ENCODE results near the gene TPK1.

DNA sequence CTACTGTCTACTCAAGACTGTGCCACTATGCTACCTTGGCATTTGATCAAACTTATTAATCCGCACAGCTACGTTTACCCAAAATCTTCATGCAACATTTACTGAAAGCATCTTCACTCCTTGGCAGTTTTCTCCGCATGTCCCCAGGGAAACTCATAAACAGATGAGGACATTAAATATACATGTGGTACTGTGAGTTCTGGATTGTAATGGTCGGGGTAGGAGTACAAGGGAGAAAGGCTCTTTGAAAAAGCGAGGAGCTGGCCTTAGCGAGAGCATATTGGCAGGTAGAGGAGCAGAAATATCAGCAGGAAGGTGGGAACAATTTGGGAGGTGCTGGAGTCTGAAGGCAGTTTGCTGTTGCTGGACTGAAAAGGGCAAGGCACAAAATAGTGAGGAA is 325.2 kb downstream of the TPK1 start:
- TF ChIP-seq, protein P1, sequence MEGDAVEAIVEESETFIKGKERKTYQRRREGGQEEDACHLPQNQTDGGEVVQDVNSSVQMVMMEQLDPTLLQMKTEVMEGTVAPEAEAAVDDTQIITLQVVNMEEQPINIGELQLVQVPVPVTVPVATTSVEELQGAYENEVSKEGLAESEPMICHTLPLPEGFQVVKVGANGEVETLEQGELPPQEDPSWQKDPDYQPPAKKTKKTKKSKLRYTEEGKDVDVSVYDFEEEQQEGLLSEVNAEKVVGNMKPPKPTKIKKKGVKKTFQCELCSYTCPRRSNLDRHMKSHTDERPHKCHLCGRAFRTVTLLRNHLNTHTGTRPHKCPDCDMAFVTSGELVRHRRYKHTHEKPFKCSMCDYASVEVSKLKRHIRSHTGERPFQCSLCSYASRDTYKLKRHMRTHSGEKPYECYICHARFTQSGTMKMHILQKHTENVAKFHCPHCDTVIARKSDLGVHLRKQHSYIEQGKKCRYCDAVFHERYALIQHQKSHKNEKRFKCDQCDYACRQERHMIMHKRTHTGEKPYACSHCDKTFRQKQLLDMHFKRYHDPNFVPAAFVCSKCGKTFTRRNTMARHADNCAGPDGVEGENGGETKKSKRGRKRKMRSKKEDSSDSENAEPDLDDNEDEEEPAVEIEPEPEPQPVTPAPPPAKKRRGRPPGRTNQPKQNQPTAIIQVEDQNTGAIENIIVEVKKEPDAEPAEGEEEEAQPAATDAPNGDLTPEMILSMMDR (IDR thresholded peaks at IDR 0.05; ENCODE audit: insufficient read depth, low read depth, low read length) = no peak
- TF ChIP-seq EZH2 (IDR thresholded peaks at IDR 0.05; ENCODE audit: insufficient read depth, low read length) = no peak

Measured in astrocyte (in vitro differentiated cells and primary cell).